ENCODE results near the gene CMTM8.

Gene CMTM8

DNA sequence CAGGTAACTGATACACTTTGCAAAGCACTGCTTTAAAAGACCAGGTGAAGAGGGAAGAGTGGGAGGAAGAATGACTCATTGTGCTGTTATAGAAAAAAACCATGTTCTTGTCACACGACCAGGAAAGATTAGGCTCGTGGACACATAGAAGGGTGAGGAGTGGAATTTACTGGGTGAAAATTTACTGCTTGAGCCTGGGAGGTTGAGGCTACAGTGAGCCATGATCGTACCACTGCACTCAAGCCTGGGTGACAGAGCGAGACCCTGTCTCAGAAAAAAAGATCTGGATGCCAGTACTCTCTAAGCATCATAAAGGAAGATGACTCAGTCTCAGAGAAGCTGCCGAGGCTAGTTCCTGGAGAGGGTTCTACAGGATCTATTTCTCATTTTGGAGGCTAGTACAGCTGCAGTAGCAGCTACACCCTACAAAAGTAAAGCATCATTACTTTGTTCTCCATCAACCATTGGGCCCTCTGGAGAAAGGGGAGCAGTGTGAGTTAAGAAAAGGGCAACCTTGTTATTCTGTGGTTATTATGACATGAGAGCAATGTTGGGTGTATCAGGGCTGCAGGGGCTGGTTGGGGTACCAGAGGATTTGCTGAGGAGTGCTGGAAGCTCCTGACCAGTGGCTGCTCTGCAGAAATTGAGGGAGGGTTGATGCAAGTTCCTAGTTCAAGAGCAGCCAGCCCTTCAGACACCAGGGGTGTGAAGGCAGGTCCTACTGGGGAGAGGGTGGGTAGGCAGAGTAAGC lies 75.4 kb downstream of the CMTM8 start:
- DNase-seq: peak; percentile 54
- H3K36me3 Mint-ChIP-seq (ENCODE audit: low read depth): no peaks in the 10 kb centered on the region

DNA sequence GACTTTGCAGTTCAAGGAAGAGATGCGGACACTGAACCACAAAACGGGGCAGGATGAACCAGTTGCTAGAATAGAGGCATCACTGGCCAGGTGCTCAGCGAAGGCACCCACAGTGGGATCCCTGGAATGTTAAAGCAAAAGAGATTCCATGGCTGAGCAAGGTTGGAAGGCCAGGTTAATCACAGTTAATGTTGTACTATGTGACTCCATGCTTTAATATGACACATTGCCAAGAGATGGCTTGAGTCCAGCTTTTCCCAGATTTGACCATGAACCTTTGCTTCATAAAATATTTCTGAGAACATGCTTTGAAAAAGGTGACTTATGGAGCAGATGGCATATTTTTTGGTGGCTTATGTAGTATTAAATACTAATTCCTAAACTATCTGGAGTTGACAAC lies 77.0 kb downstream of the CMTM8 start:
- Mint-ChIP-seq H3K27me3 (no peaks in the 10 kb centered on the region), H3K9me3 (no peaks in the 10 kb centered on the region), H3K27ac (no peak overlapping the region), H3K36me3 (ENCODE audit: low read depth) (no peaks in the 10 kb centered on the region), H3K4me1 (ENCODE audit: low read depth) (peaks cover 30% of the 10 kb centered on the region), H3K4me3 (no peak overlapping the region)
- DNase-seq: no peak

More for the DNA sequence above, 75.4 kb downstream of the CMTM8 start:
- no peaks in the 10 kb centered on the region for H3K27me3 Mint-ChIP-seq
- peak overlapping the region; percentile 85 for H3K27ac Mint-ChIP-seq
- peak overlapping the region; percentile 58 for H3K4me3 Mint-ChIP-seq
- peaks cover 32% of the 10 kb centered on the region for H3K4me1 Mint-ChIP-seq (ENCODE audit: low read depth)
- H3K9me3 Mint-ChIP-seq: no peaks in the 10 kb centered on the region

- Mint-ChIP-seq H3K9me3 (no peaks in the 10 kb centered on the region), H3K4me1 (ENCODE audit: low read depth) (peaks cover 32% of the 10 kb centered on the region), H3K4me3 (no peak overlapping the region), H3K27me3 (no peaks in the 10 kb centered on the region), H3K27ac (no peak overlapping the region), H3K36me3 (ENCODE audit: low read depth) (no peaks in the 10 kb centered on the region)
- no peak for DNase-seq
Observed at GRCh38 chr3:32316319-32316718, 77.8 kb downstream of the CMTM8 start.

DNA sequence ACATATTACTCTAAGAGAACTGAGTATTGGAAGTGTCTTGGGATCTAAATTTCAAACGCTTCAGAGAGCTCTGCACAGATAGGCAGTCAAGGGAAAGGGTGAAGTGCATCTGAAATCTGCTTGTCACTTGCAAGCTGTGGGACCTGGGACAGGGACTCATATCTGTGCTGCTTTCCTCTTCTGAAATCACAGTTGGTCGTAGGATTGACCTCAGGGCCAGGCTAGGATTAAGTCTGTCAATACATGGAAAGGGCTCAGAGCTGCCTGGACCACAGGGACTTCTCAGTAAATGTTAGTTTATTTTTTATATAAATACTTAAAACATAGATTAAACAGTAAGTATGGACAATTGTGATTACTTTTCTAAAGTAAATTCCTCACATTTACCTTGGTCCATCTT lies 78.5 kb downstream of the CMTM8 start:
- H3K9me3 Mint-ChIP-seq: no peaks in the 10 kb centered on the region
- peaks cover 27% of the 10 kb centered on the region for H3K4me1 Mint-ChIP-seq (ENCODE audit: low read depth)
- H3K36me3 Mint-ChIP-seq (ENCODE audit: low read depth): no peaks in the 10 kb centered on the region
- no peak overlapping the region for H3K27ac Mint-ChIP-seq
- DNase-seq: no peak
- H3K27me3 Mint-ChIP-seq: no peaks in the 10 kb centered on the region
- H3K4me3 Mint-ChIP-seq: no peak overlapping the region

DNA sequence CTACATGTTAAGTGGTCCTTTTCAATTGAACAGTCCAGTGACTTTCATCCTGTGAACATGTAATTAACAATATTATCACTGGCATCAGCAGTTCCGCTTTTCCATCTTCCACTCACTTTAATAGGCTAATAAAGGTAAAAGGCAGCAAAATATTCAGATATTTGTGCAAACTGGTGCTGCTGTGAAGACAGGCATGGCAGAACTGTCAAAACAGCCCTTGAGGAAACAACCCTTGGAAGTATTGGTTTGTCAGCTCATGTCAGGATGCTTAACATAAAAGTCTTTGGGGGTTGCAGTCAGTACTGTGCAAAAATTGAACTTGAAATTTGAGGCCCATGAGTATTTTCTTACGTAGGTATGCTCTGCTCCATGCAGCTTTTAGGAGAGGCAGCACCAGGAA lies 81.1 kb downstream of the CMTM8 start:
- Mint-ChIP-seq H3K4me3 (no peak overlapping the region), H3K36me3 (ENCODE audit: low read depth) (no peaks in the 10 kb centered on the region), H3K9me3 (no peaks in the 10 kb centered on the region), H3K4me1 (ENCODE audit: low read depth) (peaks cover 2% of the 10 kb centered on the region), H3K27ac (no peak overlapping the region), H3K27me3 (no peaks in the 10 kb centered on the region)
- DNase-seq: no peak

DNA sequence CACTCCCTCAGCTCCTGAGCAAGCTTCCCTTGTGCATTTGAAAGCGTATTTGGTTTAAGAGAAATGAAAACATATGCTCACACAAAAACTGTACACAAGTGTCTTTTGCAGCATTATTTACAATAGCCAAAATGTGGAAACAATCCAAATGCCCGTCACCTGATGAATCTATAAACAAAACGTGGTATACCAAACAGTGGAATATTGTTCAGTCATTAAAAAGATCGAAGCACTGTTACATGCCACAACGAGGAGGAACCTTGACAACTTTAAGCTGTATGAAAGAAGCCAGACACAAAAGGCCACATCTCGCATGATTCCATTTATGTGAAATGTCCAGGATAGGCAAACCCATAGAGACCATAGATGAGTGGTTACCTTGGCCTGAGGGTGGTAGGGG lies 81.6 kb downstream of the CMTM8 start:
- Mint-ChIP-seq H3K27ac (no peak overlapping the region), H3K9me3 (no peaks in the 10 kb centered on the region), H3K27me3 (no peaks in the 10 kb centered on the region), H3K36me3 (ENCODE audit: low read depth) (no peaks in the 10 kb centered on the region), H3K4me3 (no peak overlapping the region), H3K4me1 (ENCODE audit: low read depth) (peaks cover 2% of the 10 kb centered on the region)
- DNase-seq: no peak

DNA sequence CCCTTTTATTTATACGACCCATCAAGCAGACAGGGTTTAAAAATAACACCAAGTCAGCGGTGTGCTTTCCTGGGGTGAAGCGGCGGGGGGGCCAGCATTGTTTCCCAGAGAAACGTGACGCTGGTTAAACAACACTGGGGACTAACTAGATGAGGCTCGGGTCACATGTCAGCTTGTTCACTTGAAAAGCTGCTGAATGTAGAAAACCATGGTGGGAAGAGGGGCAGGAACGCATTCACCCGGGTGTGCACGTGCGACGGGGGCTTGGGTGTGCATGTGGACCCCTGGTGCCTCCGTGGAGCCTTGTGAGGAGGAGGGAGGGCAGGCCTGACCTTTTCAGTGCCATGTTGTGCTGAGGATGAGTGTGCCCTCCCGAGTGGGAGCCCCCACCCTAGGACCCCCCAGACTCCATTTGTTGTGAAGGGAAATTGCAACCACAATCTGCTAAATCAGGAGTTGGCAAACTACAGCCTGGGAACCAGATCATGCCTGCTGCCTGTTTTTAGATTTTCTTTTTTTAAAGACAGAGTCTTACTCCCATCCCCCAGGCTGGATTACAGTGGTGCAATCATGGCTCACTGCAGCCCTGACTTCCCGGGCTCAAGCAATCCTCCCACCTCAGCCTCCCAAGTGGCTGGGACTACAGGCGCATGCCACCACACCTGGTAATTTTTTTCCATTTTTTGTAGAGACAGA lies 82.8 kb downstream of the CMTM8 start:
- no peak for DNase-seq
- Mint-ChIP-seq H3K4me1 (ENCODE audit: low read depth) (peaks cover 2% of the 10 kb centered on the region), H3K27me3 (no peaks in the 10 kb centered on the region), H3K4me3 (no peak overlapping the region), H3K27ac (no peak overlapping the region), H3K9me3 (no peaks in the 10 kb centered on the region), H3K36me3 (ENCODE audit: low read depth) (no peaks in the 10 kb centered on the region)

GRCh38 chr3:32322311-32322710 lies 83.8 kb downstream of the CMTM8 start:
- Mint-ChIP-seq H3K27me3 (no peaks in the 10 kb centered on the region), H3K9me3 (no peaks in the 10 kb centered on the region), H3K4me3 (no peak overlapping the region), H3K27ac (no peak overlapping the region), H3K36me3 (ENCODE audit: low read depth) (no peaks in the 10 kb centered on the region), H3K4me1 (ENCODE audit: low read depth) (peaks cover 2% of the 10 kb centered on the region)
- DNase-seq: no peak

DNA sequence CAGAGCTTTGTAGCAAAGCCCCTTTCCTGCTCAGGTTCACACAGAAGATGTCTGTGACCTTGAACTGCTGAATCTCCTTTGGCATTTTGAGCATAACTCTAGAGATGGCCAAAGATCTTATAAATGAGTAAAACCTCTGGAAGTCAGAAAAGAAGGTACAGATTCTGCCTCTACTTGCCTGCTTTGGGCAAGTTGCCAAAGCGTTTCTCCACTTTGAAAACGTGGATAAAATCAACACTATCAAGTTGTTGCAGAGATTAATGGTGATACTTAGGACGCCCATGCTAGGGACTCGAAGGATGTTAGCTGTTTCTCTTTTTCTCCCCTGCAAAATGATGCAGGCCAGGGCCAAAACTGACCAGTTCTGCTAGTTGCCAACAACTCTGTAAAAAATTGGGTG lies 85.1 kb downstream of the CMTM8 start:
- H3K4me3 Mint-ChIP-seq: no peak overlapping the region
- H3K27me3 Mint-ChIP-seq: no peaks in the 10 kb centered on the region
- no peaks in the 10 kb centered on the region for H3K9me3 Mint-ChIP-seq
- H3K36me3 Mint-ChIP-seq (ENCODE audit: low read depth): no peaks in the 10 kb centered on the region
- DNase-seq: no peak
- H3K27ac Mint-ChIP-seq: no peak overlapping the region
- H3K4me1 Mint-ChIP-seq (ENCODE audit: low read depth): peaks cover 2% of the 10 kb centered on the region

- Mint-ChIP-seq H3K4me1 (ENCODE audit: low read depth) (peaks cover 3% of the 10 kb centered on the region), H3K4me3 (no peak overlapping the region), H3K27me3 (no peaks in the 10 kb centered on the region), H3K27ac (no peak overlapping the region), H3K9me3 (no peaks in the 10 kb centered on the region), H3K36me3 (ENCODE audit: low read depth) (no peaks in the 10 kb centered on the region)
- DNase-seq: no peak
Observed at GRCh38 chr3:32325201-32325600, 86.7 kb downstream of the CMTM8 start.

DNA sequence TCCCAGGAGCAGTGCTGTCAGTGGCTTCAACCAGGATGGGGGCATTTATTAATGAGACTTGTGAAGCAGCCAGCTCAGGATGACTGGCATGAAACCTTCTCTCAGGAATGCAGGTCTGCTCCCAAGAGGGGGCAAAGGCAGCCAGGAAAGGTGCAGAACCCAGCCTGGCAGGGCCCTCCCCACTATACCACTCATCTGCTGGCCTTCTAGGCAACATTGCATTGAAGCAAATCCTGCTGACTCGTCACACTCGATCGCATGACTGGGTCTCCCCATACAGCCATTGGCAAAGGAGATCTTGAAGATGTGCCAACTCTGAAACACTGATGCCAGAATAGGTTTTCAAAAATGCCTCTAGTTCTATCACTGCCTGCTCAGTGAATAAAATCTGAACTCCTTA lies 87.4 kb downstream of the CMTM8 start:
- peaks cover 3% of the 10 kb centered on the region for H3K4me1 Mint-ChIP-seq (ENCODE audit: low read depth)
- no peaks in the 10 kb centered on the region for H3K27me3 Mint-ChIP-seq
- no peaks in the 10 kb centered on the region for H3K9me3 Mint-ChIP-seq
- no peaks in the 10 kb centered on the region for H3K36me3 Mint-ChIP-seq (ENCODE audit: low read depth)
- no peak for DNase-seq
- H3K27ac Mint-ChIP-seq: no peak overlapping the region
- H3K4me3 Mint-ChIP-seq: no peak overlapping the region

GRCh38 chr3:32326795-32327194 lies 88.3 kb downstream of the CMTM8 start:
- H3K4me3 Mint-ChIP-seq: no peak overlapping the region
- no peaks in the 10 kb centered on the region for H3K9me3 Mint-ChIP-seq
- no peaks in the 10 kb centered on the region for H3K36me3 Mint-ChIP-seq (ENCODE audit: low read depth)
- no peak overlapping the region for H3K27ac Mint-ChIP-seq
- peaks cover 11% of the 10 kb centered on the region for H3K4me1 Mint-ChIP-seq (ENCODE audit: low read depth)
- no peak for DNase-seq
- no peaks in the 10 kb centered on the region for H3K27me3 Mint-ChIP-seq

DNA sequence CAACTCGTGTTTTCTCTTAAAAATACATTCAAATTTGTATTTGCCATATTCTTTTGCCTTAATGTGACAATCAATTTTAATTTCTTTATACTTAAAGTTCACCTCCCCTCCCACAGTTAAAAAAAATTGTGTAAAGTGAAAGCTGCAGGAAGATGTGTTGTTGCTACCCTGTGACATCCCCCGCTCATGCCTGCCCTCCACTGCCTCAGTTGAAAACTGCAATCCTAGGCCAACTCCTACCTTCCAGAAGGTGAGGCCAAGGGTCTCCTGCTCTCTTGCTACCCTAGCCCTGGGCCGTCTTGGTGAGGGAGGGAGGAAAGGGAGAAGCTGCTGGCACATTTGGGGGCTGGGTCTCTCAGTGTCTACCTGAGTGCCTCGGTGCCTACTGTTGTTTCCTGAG lies 96.2 kb downstream of the CMTM8 start:
- Mint-ChIP-seq H3K4me3 (no peak overlapping the region), H3K9me3 (no peaks in the 10 kb centered on the region), H3K27ac (peak overlapping the region; percentile 76), H3K27me3 (no peaks in the 10 kb centered on the region), H3K36me3 (ENCODE audit: low read depth) (no peaks in the 10 kb centered on the region), H3K4me1 (ENCODE audit: low read depth) (peaks cover 47% of the 10 kb centered on the region)
- DNase-seq: peak; percentile 65

DNA sequence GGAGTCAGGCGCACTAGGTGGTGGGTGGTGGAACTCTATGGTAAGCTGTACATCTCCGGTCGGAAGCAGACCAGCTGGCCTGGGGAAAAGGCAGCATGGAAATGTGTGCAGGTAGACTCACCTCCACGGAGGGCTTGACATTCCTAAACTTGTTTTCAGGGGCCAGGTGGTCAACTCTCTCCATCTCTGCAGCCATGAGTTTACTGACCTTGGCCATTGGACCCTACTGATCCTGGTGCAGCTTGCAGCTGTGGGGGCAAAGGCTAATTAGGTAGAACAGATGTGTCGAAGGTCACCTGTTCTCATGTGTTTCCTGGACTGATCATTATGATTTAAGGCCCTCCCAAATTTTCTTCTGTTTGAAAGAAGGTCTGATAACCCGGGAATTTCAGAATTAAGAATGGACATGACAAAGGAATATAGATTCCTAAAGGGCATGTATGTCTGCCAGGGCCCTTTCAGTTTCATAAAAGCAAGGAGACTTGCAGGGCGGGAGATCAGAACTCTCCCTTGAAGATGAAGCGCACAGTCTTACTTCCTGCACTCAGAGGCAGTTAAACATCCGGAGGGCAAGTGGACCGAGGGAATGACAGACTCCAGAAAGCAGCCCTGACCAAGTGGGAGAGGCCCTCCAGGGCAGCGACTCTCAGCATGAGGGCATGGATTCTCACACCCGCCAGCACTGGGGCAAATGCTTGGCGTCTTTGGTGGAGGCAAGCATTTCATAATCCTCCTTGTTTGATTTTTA lies 97.1 kb downstream of the CMTM8 start:
- Mint-ChIP-seq H3K4me1 (ENCODE audit: low read depth) (peaks cover 46% of the 10 kb centered on the region), H3K4me3 (no peak overlapping the region), H3K36me3 (ENCODE audit: low read depth) (no peaks in the 10 kb centered on the region), H3K9me3 (no peaks in the 10 kb centered on the region), H3K27ac (peak overlapping the region; percentile 76), H3K27me3 (no peaks in the 10 kb centered on the region)
- no peak for DNase-seq

DNA sequence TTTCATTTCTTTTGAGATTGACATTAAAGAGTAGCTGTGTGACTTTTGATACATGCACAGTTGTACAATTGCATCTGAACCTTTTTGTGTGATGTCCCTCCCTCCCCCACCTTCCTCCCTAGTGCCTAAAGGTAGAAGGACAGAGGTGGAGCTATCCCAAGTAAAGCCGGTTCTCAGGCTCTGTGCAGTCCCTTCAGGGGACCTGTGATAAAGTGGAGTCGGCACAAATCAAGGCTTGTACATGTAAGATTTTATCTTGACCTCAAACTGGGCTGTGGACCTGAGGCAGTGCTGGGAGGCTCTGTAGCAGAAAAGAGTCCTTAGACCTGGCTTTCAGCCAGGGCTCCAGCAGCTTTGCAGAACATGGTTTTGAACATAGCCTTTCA lies 97.6 kb downstream of the CMTM8 start:
- no peaks in the 10 kb centered on the region for H3K9me3 Mint-ChIP-seq
- H3K4me3 Mint-ChIP-seq: no peak overlapping the region
- peaks cover 42% of the 10 kb centered on the region for H3K4me1 Mint-ChIP-seq (ENCODE audit: low read depth)
- H3K27ac Mint-ChIP-seq: no peak overlapping the region
- no peaks in the 10 kb centered on the region for H3K27me3 Mint-ChIP-seq
- H3K36me3 Mint-ChIP-seq (ENCODE audit: low read depth): no peaks in the 10 kb centered on the region
- DNase-seq: no peak

Measured in activated T-cell treated with anti-CD3 and anti-CD28 coated beads, Interleukin-2, amount 50 U/mL, for 24 hours (primary cell).